ENCODE results near the gene SPPL3. TPM values are rescaled to one million over a fixed set of nuclear protein-coding genes. Genes with fewer than 3 reads are reported as not detected.

The SPPL3 gene
- total RNA-seq, 2 donors from 2014 or later: 13.5 to 16.5 TPM

DNA sequence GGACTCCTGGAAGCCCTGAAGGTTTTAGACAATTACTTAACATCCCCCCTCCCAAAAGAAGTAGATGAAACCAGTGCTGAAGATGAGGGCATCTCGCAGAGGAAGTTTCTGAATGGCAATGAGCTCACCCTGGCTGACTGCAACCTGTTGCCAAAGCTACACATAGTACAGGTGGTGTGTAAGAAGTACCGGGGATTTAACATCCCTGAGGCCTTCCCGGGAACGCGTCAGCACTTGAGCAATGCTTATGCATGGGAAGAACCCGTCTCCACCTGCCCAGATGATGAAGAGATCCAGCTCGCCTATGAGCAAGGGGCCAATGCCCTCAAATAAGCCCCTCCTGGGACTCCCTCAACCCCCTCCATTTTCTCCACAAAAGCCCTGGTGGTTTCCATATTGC is 10.6 kb upstream of the SPPL3 start:
- WGBS, 2 donors: 50 to 93% methylated on average over 1 to 7 of the region's 7 CpGs
- intact Hi-C loops (cut with DNase I): no loop called here
- Histone ChIP-seq H3K9me3 (peaks cover 0 to 3% (median 0%) of the 10 kb centered on the region in 3 donors), H3K27ac (no peak overlapping the region), H3K4me1 (no peaks in the 10 kb centered on the region), H3K27me3 (no peaks in the 10 kb centered on the region), H3K36me3 (replicated peaks in 1 of 2; ENCODE audit: insufficient read depth in 1 of 2, low read depth in 2 of 2) (no peaks in the 10 kb centered on the region), H3K4me3 (no peak overlapping the region)
- ATAC-seq (no peak), DNase-seq (no peak)
- TF ChIP-seq, protein P1, sequence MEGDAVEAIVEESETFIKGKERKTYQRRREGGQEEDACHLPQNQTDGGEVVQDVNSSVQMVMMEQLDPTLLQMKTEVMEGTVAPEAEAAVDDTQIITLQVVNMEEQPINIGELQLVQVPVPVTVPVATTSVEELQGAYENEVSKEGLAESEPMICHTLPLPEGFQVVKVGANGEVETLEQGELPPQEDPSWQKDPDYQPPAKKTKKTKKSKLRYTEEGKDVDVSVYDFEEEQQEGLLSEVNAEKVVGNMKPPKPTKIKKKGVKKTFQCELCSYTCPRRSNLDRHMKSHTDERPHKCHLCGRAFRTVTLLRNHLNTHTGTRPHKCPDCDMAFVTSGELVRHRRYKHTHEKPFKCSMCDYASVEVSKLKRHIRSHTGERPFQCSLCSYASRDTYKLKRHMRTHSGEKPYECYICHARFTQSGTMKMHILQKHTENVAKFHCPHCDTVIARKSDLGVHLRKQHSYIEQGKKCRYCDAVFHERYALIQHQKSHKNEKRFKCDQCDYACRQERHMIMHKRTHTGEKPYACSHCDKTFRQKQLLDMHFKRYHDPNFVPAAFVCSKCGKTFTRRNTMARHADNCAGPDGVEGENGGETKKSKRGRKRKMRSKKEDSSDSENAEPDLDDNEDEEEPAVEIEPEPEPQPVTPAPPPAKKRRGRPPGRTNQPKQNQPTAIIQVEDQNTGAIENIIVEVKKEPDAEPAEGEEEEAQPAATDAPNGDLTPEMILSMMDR (IDR thresholded peaks at IDR 0.05): no peak
- TF ChIP-seq POLR2A (IDR thresholded peaks at IDR 0.05): no peak

DNA sequence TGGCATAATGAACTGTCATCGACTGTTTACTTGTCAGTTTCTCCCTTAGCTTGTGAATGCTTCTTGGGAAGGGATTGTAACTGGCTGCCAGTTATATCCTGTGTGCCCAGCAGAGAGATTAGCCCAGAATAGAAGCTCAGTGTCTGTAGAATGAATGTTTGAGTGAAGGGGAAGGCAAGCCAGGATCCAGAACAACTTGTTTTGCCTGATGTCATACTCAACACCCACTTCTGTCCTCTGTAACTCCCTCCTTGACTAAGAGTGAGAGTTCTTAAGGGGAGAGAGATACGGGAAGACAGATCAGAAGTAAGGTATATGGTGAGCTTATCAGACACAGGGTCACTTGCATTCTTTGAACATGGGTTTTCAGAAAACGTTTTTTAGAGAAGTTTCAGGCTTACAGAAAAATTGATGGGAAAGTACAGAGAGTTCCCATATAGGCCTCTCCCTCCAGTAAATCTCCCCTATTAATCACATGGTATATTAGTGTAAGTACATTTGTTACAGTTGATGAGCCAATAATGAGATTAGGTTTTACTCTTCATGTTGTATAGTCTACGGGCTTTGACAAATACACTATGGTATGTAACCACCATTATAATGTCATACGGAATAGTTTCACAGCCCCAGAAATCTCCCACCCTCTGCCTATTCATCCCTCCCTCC is 5.6 kb upstream of the SPPL3 start:
- Histone ChIP-seq H3K9me3 (no peaks in the 10 kb centered on the region), H3K27me3 (no peaks in the 10 kb centered on the region), H3K4me1 (no peaks in the 10 kb centered on the region), H3K4me3 (no peak overlapping the region), H3K27ac (no peak overlapping the region), H3K36me3 (replicated peaks in 1 of 2; ENCODE audit: insufficient read depth in 1 of 2, low read depth in 2 of 2) (no peaks in the 10 kb centered on the region)
- 58 to 70% methylated on average over 5 of the region's 5 CpGs for WGBS, 2 donors
- intact Hi-C loops (cut with DNase I): no loop called here
- ATAC-seq (no peak), DNase-seq (no peak)
- TF ChIP-seq, protein P1 (IDR thresholded peaks at IDR 0.05): no peak
- TF ChIP-seq POLR2A (IDR thresholded peaks at IDR 0.05): no peak

DNA sequence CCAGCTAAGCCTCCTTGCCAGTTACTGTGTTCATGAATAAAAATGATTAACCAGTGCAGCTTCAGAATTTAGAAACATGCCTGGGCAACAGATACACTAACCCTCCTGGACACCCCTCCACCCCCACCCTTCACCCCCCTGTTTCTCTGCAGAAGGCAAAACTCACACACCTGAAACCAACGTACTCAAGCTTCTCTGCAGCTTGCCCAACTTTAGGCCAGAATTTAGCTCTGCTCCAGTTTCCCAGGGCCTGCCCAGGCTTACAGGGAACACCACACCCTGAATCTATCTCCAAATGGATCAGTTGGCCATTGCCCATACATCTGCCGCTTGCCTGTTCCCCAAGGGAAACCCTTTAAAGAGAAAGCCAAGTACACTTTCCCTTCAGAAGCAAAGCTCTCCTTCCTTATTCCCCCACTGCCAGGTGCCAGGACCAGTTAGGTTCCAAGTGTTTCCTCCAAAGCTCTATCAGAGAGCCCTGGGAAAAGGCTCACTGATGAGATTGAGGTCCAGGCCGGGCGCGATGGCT is 1.8 kb upstream of the SPPL3 start:
- ATAC-seq (no peak), DNase-seq (no peak)
- no peaks in the 10 kb centered on the region for H3K9me3 ChIP-seq
- no peak overlapping the region for H3K4me3 ChIP-seq
- H3K27ac ChIP-seq: no peak overlapping the region
- TF ChIP-seq POLR2A (IDR thresholded peaks at IDR 0.05): no peak
- TF ChIP-seq, protein P1 (IDR thresholded peaks at IDR 0.05): no peak
- no peaks in the 10 kb centered on the region for H3K27me3 ChIP-seq
- H3K36me3 ChIP-seq (replicated peaks in 1 of 2; ENCODE audit: insufficient read depth in 1 of 2, low read depth in 2 of 2): no peaks in the 10 kb centered on the region
- 85 to 92% methylated on average over 5 of the region's 5 CpGs for WGBS, 2 donors
- intact Hi-C loops (cut with DNase I): no loop called here
- peaks cover 27% of the 10 kb centered on the region for H3K4me1 ChIP-seq

DNA sequence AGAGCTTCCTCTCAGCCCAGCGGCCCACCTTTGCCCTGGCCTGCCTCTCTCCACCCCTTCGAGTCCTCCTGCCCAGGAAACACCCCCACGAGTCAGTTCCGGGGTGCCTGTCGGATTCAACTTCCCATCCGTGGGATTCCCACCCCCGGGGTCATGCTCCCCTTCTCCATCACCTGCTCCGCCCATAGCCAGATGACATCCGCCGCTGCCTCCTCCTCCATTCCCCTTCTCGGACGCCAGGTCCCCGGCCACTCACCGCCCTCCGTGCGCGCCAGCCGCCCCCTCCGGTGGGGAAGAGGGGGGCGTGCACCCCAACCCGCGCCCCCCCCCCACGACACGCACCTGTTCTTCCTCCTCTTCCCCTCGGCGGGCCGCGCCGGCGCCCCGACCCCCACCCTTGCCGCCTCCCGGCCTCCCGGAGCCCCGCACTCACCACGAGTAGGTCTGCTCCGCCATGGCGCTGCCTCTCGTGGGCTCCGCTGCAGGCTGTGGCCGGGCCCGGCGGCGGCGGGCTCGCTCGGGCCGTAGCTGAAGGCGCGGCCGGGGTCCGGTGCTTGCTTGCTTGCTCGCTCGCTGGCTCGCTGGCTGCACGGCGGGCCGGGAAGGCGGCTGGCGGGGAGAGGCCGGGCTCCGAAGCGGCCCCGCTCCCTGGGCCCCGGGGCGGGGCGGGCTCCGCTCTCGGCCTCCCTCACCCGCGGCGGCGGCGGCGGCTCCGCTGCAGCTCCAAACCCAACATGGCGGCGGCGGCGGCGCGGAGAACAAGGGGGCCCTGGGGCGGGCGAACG is 554 bp downstream of the SPPL3 start:
- TF ChIP-seq POLR2A (IDR thresholded peaks at IDR 0.05): peak in 2 of 3 donors; percentile 43 to 55
- TF ChIP-seq, protein P1 (IDR thresholded peaks at IDR 0.05): peak in 1 of 7 experiments; percentile 5
- DNase-seq (peak; percentile 49 to 78 (median 60)), ATAC-seq (peak; percentile 77)
- no peaks in the 10 kb centered on the region for H3K27me3 ChIP-seq
- peak overlapping the region; percentile 48 to 88 for H3K4me3 ChIP-seq
- peaks cover 27% of the 10 kb centered on the region for H3K4me1 ChIP-seq
- H3K27ac ChIP-seq: peak overlapping the region; percentile 43 to 89 (median 84)
- H3K9me3 ChIP-seq: no peaks in the 10 kb centered on the region
- H3K36me3 ChIP-seq (replicated peaks in 1 of 2; ENCODE audit: insufficient read depth in 1 of 2, low read depth in 2 of 2): no peaks in the 10 kb centered on the region
- WGBS, 2 donors: 0 to 1% methylated on average over 9 to 63 of the region's 85 CpGs
- intact Hi-C loops (cut with DNase I): no loop called here
